ENCODE results near the gene SPEG. TPM values are rescaled to one million over a fixed set of nuclear protein-coding genes. Genes with fewer than 3 reads are reported as not detected.
A peak's percentile ranks its signal among the peaks of the same experiment; 100 is the strongest.

Gene SPEG
- total and polyA plus RNA-seq, 2 experiments from 2014 or later, result 12.6 to 32.4 TPM

- Histone ChIP-seq H3K9me2 (ENCODE audit: insufficient read depth) (no peaks in the 10 kb centered on the region), H3K4me3 (no peak overlapping the region), H2AFZ (no peak overlapping the region), H3K36me3 (ENCODE audit: insufficient read depth) (no peaks in the 10 kb centered on the region; the same call in 1 of the 2 replicates), H3K4me2 (no peak overlapping the region; the same call in 1 of the 2 replicates), H3K79me2 (replicated peaks; ENCODE audit: insufficient read depth) (no peaks in the 10 kb centered on the region), H4K20me1 (replicated peaks; ENCODE audit: insufficient read depth) (no peaks in the 10 kb centered on the region), H3K4me1 (ENCODE audit: insufficient read depth) (peaks cover 29% of the 10 kb centered on the region), H3K27ac (ENCODE audit: low read depth) (no peak overlapping the region), H3F3A (replicated peaks; ENCODE audit: low read depth) (peaks cover 22% of the 10 kb centered on the region), H3K27me3 (ENCODE audit: insufficient read depth) (peaks cover 37% of the 10 kb centered on the region)
- Mint-ChIP-seq H3K27ac (no peak overlapping the region), H3K27me3 (ENCODE audit: insufficient read depth, low read depth, poor library complexity) (peaks cover 32% of the 10 kb centered on the region), H3K4me1 (peaks cover 62% of the 10 kb centered on the region), H3K9me3 (no peaks in the 10 kb centered on the region), H3K4me3 (no peak overlapping the region), H3K36me3 (ENCODE audit: low read depth) (no peaks in the 10 kb centered on the region; the same call in 2 of the 3 replicates)
- TF ChIP-seq JUNB (IDR thresholded peaks at IDR 0.05; ENCODE audit: unreplicated experiment) (no peak), ZNF114 (CRISPR knock-in tag; IDR thresholded peaks at IDR 0.05) (no peak), EZH2 (IDR thresholded peaks at IDR 0.05; ENCODE audit: low read depth, unreplicated experiment) (no peak), CREB1 (CRISPR knock-in tag; IDR thresholded peaks at IDR 0.05; ENCODE audit: low read depth) (no peak), POLR2AphosphoS5 (IDR thresholded peaks at IDR 0.05; ENCODE audit: low read depth) (no peak), ZNF331 (CRISPR knock-in tag; IDR thresholded peaks at IDR 0.05; ENCODE audit: low read depth) (no peak)
- DNase-seq (ENCODE audit: low spot score) (no peak), ATAC-seq (no peak)
Observed at GRCh38 chr2:219524817-219525216, 90.2 kb downstream of the SPEG start.

GRCh38 chr2:219525533-219526232 is 91.0 kb downstream of the SPEG start:
- no peak for ATAC-seq
- Histone ChIP-seq H3K79me2 (replicated peaks; ENCODE audit: insufficient read depth) (no peaks in the 10 kb centered on the region), H3K4me1 (ENCODE audit: insufficient read depth) (peaks cover 31% of the 10 kb centered on the region), H3K9me2 (ENCODE audit: insufficient read depth) (no peaks in the 10 kb centered on the region), H3K27ac (ENCODE audit: low read depth) (no peak overlapping the region), H4K20me1 (replicated peaks; ENCODE audit: insufficient read depth) (no peaks in the 10 kb centered on the region), H3F3A (replicated peaks; ENCODE audit: low read depth) (peaks cover 22% of the 10 kb centered on the region), H2AFZ (no peak overlapping the region), H3K36me3 (ENCODE audit: insufficient read depth) (no peaks in the 10 kb centered on the region; the same call in 1 of the 2 replicates), H3K4me2 (peak overlapping the region; percentile 32; the same call in 1 of the 2 replicates), H3K27me3 (ENCODE audit: insufficient read depth) (peaks cover 39% of the 10 kb centered on the region), H3K4me3 (no peak overlapping the region)
- DNase-seq (ENCODE audit: low spot score), result no peak
- no peak overlapping the region for H3K4me3 Mint-ChIP-seq
- H3K9me3 Mint-ChIP-seq, result no peaks in the 10 kb centered on the region
- H3K36me3 Mint-ChIP-seq (ENCODE audit: low read depth), result no peaks in the 10 kb centered on the region; the same call in 2 of the 3 replicates
- H3K27ac Mint-ChIP-seq, result no peak overlapping the region
- H3K4me1 Mint-ChIP-seq, result peaks cover 59% of the 10 kb centered on the region
- peaks cover 38% of the 10 kb centered on the region for H3K27me3 Mint-ChIP-seq (ENCODE audit: insufficient read depth, low read depth, poor library complexity)
- TF ChIP-seq EZH2phosphoT487 (IDR thresholded peaks at IDR 0.05; ENCODE audit: unreplicated experiment), result no peak
- TF ChIP-seq EZH2 (IDR thresholded peaks at IDR 0.05; ENCODE audit: low read depth, unreplicated experiment), result no peak
- TF ChIP-seq JUNB (IDR thresholded peaks at IDR 0.05; ENCODE audit: unreplicated experiment), result no peak
- TF ChIP-seq ZNF462 (CRISPR knock-in tag; IDR thresholded peaks at IDR 0.05), result no peak
- no peak for TF ChIP-seq ETS1 (IDR thresholded peaks at IDR 0.05)
- TF ChIP-seq CTCF (conservative IDR thresholded peaks at IDR 0.05; ENCODE audit: low read depth in 2 of 2), result no peak
- no peak for TF ChIP-seq STAT1 (IDR thresholded peaks at IDR 0.05; ENCODE audit: unreplicated experiment)
- TF ChIP-seq ZNF114 (CRISPR knock-in tag; IDR thresholded peaks at IDR 0.05), result no peak

Data from GM23338 (cell line).